IPS-20b (cell line): Measurements from ENCODE around the gene PDZK1.

ENCODE experiments used
- H3K27ac ChIP-seq: one replicate; pipeline ENCODE4 v1.5.1; 2013; ENCODE audit warnings: low read length
- H3K27me3 ChIP-seq: 2 replicates; pipeline ENCODE4 v1.6.1; 2013; ENCODE audit warnings: mild to moderate bottlenecking, low read length, inconsistent platforms; ENCODE audit not compliant: insufficient read depth
- H3K36me3 ChIP-seq: 2 replicates; pipeline ENCODE4 v1.6.1; 2013; ENCODE audit warnings: low read depth, mild to moderate bottlenecking, inconsistent platforms, low read length, moderate library complexity; ENCODE audit not compliant: insufficient read depth
- H3K4me1 ChIP-seq: 2 replicates; pipeline ENCODE4 v1.6.1; 2013; ENCODE audit warnings: mild to moderate bottlenecking, control low read depth, inconsistent platforms, low read length, moderate library complexity; ENCODE audit not compliant: insufficient read depth
- H3K4me3 ChIP-seq: 2 replicates; pipeline ENCODE4 v1.5.1; 2013; ENCODE audit warnings: mild to moderate bottlenecking, low read length, inconsistent platforms
- H3K9ac ChIP-seq: 2 replicates; pipeline ENCODE4 v1.6.1; 2013; ENCODE audit warnings: low read depth, mild to moderate bottlenecking, inconsistent platforms, low read length, moderate library complexity
- H3K9me3 ChIP-seq: 2 replicates; pipeline ENCODE4 v1.6.1; 2013; ENCODE audit warnings: mild to moderate bottlenecking, low read depth, low read length, inconsistent platforms; ENCODE audit not compliant: insufficient read depth

The PDZK1 gene

GRCh38 chr1:145706086-145706664, 993 bp downstream of the PDZK1 start:
- H3K36me3 ChIP-seq = no peaks in the 10 kb centered on the region
- no peaks in the 10 kb centered on the region for H3K9me3 ChIP-seq
- no peak overlapping the region for H3K9ac ChIP-seq
- H3K27me3 ChIP-seq = 0 out of 2 replicates have a peak, but pooled peaks cover 5% of the 10 kb centered on the region
- no peak overlapping the region for H3K4me3 ChIP-seq
- H3K27ac ChIP-seq = no peak overlapping the region
- peaks cover 5% of the 10 kb centered on the region; the same call in 1 of the 2 replicates for H3K4me1 ChIP-seq

GRCh38 chr1:145705622-145706021, 1.5 kb downstream of the PDZK1 start:
- Histone ChIP-seq H3K27me3 (0 out of 2 replicates have a peak, but pooled peaks cover 5% of the 10 kb centered on the region), H3K27ac (no peak overlapping the region), H3K4me3 (no peak overlapping the region), H3K4me1 (peaks cover 5% of the 10 kb centered on the region; the same call in 1 of the 2 replicates), H3K9ac (no peak overlapping the region), H3K36me3 (no peaks in the 10 kb centered on the region), H3K9me3 (no peaks in the 10 kb centered on the region)

GRCh38 chr1:145702826-145703225, 4.3 kb downstream of the PDZK1 start:
- H3K4me1 ChIP-seq = peaks cover 3% of the 10 kb centered on the region; the same call in 1 of the 2 replicates
- H3K27ac ChIP-seq = no peak overlapping the region
- H3K9me3 ChIP-seq = no peaks in the 10 kb centered on the region
- no peak overlapping the region for H3K4me3 ChIP-seq
- H3K9ac ChIP-seq = no peak overlapping the region
- no peaks in the 10 kb centered on the region for H3K36me3 ChIP-seq
- 0 out of 2 replicates have a peak, but pooled peaks cover 5% of the 10 kb centered on the region for H3K27me3 ChIP-seq

- no peaks in the 10 kb centered on the region for H3K4me1 ChIP-seq
- H3K4me3 ChIP-seq = no peak overlapping the region
- no peak overlapping the region for H3K9ac ChIP-seq
- H3K36me3 ChIP-seq = no peaks in the 10 kb centered on the region
- H3K27me3 ChIP-seq = 0 out of 2 replicates have a peak, but pooled peaks cover 5% of the 10 kb centered on the region
- H3K9me3 ChIP-seq = no peaks in the 10 kb centered on the region
- H3K27ac ChIP-seq = no peak overlapping the region
Measured at GRCh38 chr1:145702052-145702451, 5.1 kb downstream of the PDZK1 start.

GRCh38 chr1:145701306-145701862, 5.8 kb downstream of the PDZK1 start:
- H3K9me3 ChIP-seq = no peaks in the 10 kb centered on the region
- H3K27ac ChIP-seq = no peak overlapping the region
- H3K4me3 ChIP-seq = no peak overlapping the region
- H3K9ac ChIP-seq = no peak overlapping the region
- H3K27me3 ChIP-seq = 0 out of 2 replicates have a peak, but pooled peaks cover 5% of the 10 kb centered on the region
- no peaks in the 10 kb centered on the region for H3K36me3 ChIP-seq
- no peaks in the 10 kb centered on the region for H3K4me1 ChIP-seq

GRCh38 chr1:145696630-145696960, 10.6 kb downstream of the PDZK1 start:
- Histone ChIP-seq H3K4me3 (no peak overlapping the region), H3K9me3 (no peaks in the 10 kb centered on the region), H3K4me1 (no peaks in the 10 kb centered on the region), H3K27ac (no peak overlapping the region), H3K27me3 (no peaks in the 10 kb centered on the region), H3K36me3 (no peaks in the 10 kb centered on the region), H3K9ac (no peak overlapping the region)

GRCh38 chr1:145695821-145696629, 11.1 kb downstream of the PDZK1 start:
- no peaks in the 10 kb centered on the region for H3K9me3 ChIP-seq
- no peak overlapping the region for H3K4me3 ChIP-seq
- H3K27me3 ChIP-seq = no peaks in the 10 kb centered on the region
- H3K27ac ChIP-seq = no peak overlapping the region
- H3K4me1 ChIP-seq = no peaks in the 10 kb centered on the region
- no peaks in the 10 kb centered on the region for H3K36me3 ChIP-seq
- no peak overlapping the region for H3K9ac ChIP-seq

GRCh38 chr1:145692785-145693443, 14.3 kb downstream of the PDZK1 start:
- no peaks in the 10 kb centered on the region for H3K36me3 ChIP-seq
- no peak overlapping the region for H3K4me3 ChIP-seq
- no peak overlapping the region for H3K27ac ChIP-seq
- H3K27me3 ChIP-seq = no peaks in the 10 kb centered on the region
- no peaks in the 10 kb centered on the region for H3K9me3 ChIP-seq
- peaks cover 5% of the 10 kb centered on the region; the same call in 1 of the 2 replicates for H3K4me1 ChIP-seq
- no peak overlapping the region for H3K9ac ChIP-seq

- Histone ChIP-seq H3K4me3 (no peak overlapping the region), H3K9ac (no peak overlapping the region), H3K4me1 (peaks cover 5% of the 10 kb centered on the region; the same call in 1 of the 2 replicates), H3K27ac (no peak overlapping the region), H3K9me3 (no peaks in the 10 kb centered on the region), H3K27me3 (no peaks in the 10 kb centered on the region), H3K36me3 (no peaks in the 10 kb centered on the region)
Measured at GRCh38 chr1:145690587-145691558, 16.3 kb downstream of the PDZK1 start.

- H3K27me3 ChIP-seq = no peaks in the 10 kb centered on the region
- H3K4me1 ChIP-seq = peaks cover 5% of the 10 kb centered on the region; the same call in 1 of the 2 replicates
- H3K27ac ChIP-seq = no peak overlapping the region
- no peaks in the 10 kb centered on the region for H3K36me3 ChIP-seq
- no peaks in the 10 kb centered on the region for H3K9me3 ChIP-seq
- H3K9ac ChIP-seq = no peak overlapping the region
- H3K4me3 ChIP-seq = no peak overlapping the region
Measured at GRCh38 chr1:145689922-145690321, 17.2 kb downstream of the PDZK1 start.

- Histone ChIP-seq H3K27ac (no peak overlapping the region), H3K9ac (no peak overlapping the region), H3K27me3 (no peaks in the 10 kb centered on the region), H3K36me3 (no peaks in the 10 kb centered on the region), H3K9me3 (no peaks in the 10 kb centered on the region), H3K4me1 (peaks cover 5% of the 10 kb centered on the region; the same call in 1 of the 2 replicates), H3K4me3 (no peak overlapping the region)
Measured at GRCh38 chr1:145688924-145689323, 18.2 kb downstream of the PDZK1 start.
